Measurements from ENCODE around the gene PICALM. TPM values are rescaled to one million over a fixed set of nuclear protein-coding genes. Genes with fewer than 3 reads are reported as not detected.

Gene PICALM
- total and polyA plus RNA-seq, 2 of the 8 experiments (the other 6 are each of a cell fraction or from before 2014, with no cell fraction given): 69.4 to 71.3 TPM

- Histone ChIP-seq H3K79me2 (ENCODE audit: control insufficient read depth in 1 of 2, insufficient read depth in 2 of 2, low read length in 2 of 2) (no peaks in the 10 kb centered on the region), H4K20me1 (replicated peaks in 1 of 2; ENCODE audit: control insufficient read depth in 1 of 2, insufficient read depth in 2 of 2, low read length in 2 of 2) (no peaks in the 10 kb centered on the region), H3K4me1 (replicated peaks in 1 of 4; ENCODE audit: control insufficient read depth in 3 of 4, insufficient read depth in 4 of 4, low read length in 3 of 4) (no peaks in the 10 kb centered on the region), H3K36me3 (ENCODE audit: control insufficient read depth in 2 of 4, insufficient read depth in 4 of 4, low read length in 3 of 4) (no peaks in the 10 kb centered on the region), H2AK5ac (ENCODE audit: low read depth, low read length) (no peak overlapping the region), H3K27ac (ENCODE audit: low read depth, low read length) (no peak overlapping the region), H2AFZ (ENCODE audit: low read length) (peak overlapping the region; percentile 15; the same call in 1 of the 2 replicates), H2BK15ac (ENCODE audit: low read length) (no peak overlapping the region), H3K4ac (replicated peaks; ENCODE audit: insufficient read length, low read depth, low read length) (no peak overlapping the region), H3K23ac (ENCODE audit: insufficient read length) (no peak overlapping the region), H2BK5ac (ENCODE audit: low read depth, low read length) (no peak overlapping the region), H3K23me2 (ENCODE audit: low read depth, low read length) (no peaks in the 10 kb centered on the region), H3K56ac (replicated peaks; ENCODE audit: insufficient read length, low read depth, low read length) (no peak overlapping the region), H3K14ac (ENCODE audit: insufficient read length) (no peak overlapping the region), H3K4me3 (ENCODE audit: extremely low read depth in 1 of 4, insufficient read depth in 2 of 4, low read depth in 3 of 4, low read length in 4 of 4) (no peak overlapping the region), H3K9me3 (ENCODE audit: insufficient read depth in 2 of 2, low read depth in 1 of 2, low read length in 1 of 2) (no peaks in the 10 kb centered on the region), H4K5ac (ENCODE audit: insufficient read length, low read depth, low read length) (no peak overlapping the region), H4K8ac (ENCODE audit: extremely low read depth, insufficient read depth, low read length) (no peak overlapping the region), H4K91ac (replicated peaks; ENCODE audit: insufficient read length, low read length) (no peak overlapping the region), H3K4me2 (ENCODE audit: insufficient read depth in 1 of 2, low read depth in 2 of 2, low read length in 2 of 2) (no peak overlapping the region), H2BK20ac (ENCODE audit: low read length) (no peak overlapping the region), H3K27me3 (replicated peaks in 1 of 4; ENCODE audit: control insufficient read depth in 3 of 4, extremely low read depth in 1 of 4, insufficient read depth in 3 of 4, low read length in 3 of 4) (no peaks in the 10 kb centered on the region), H3K18ac (ENCODE audit: extremely low read depth, low read length) (no peak overlapping the region), H2BK12ac (ENCODE audit: low read depth, low read length) (no peak overlapping the region), H3K9ac (replicated peaks in 1 of 4; ENCODE audit: extremely low read depth in 1 of 4, low read depth in 3 of 4, low read length in 3 of 4) (no peak overlapping the region), H3K79me1 (ENCODE audit: low read depth, low read length) (no peaks in the 10 kb centered on the region), H2BK120ac (replicated peaks; ENCODE audit: low read depth, low read length) (no peak overlapping the region)
- POLR2A ChIA-PET (ENCODE audit: partially characterized antibody): no interaction called here
- CTCF ChIA-PET (ENCODE audit: partially characterized antibody): no interaction called here
- FAIRE-seq (no peak), DNase-seq (ENCODE audit: low read depth in 1 of 2, low spot score in 2 of 2) (no peak)
- TF ChIP-seq CHD1 (IDR thresholded peaks at IDR 0.05; ENCODE audit: low read depth, low read length) (no peak), KDM5A (IDR thresholded peaks at IDR 0.05; ENCODE audit: low read length) (no peak), SUZ12 (IDR thresholded peaks at IDR 0.05; ENCODE audit: low read length) (no peak), BRCA1 (IDR thresholded peaks at IDR 0.05; ENCODE audit: low read depth, low read length) (no peak), NANOG (IDR thresholded peaks at IDR 0.05; ENCODE audit: insufficient read depth, low read depth, low read length, poor library complexity, severe bottlenecking) (no peak)
- WGBS, 2 experiments (ENCODE audit: extremely low coverage in 1 of 2, insufficient coverage in 1 of 2, insufficient read length in 1 of 2, insufficient replicate concordance in 2 of 2, low coverage in 1 of 2, low lambda C conversion rate in 2 of 2, missing lambda C conversion rate in 1 of 2): 78% methylated on average over 1 of the region's 1 CpG; no CpG with 5 or more reads in 1 of the 2 experiments
These were observed 29.1 kb upstream of the PICALM start for GRCh38 chr11:86097980-86098379.

Measured in H1 (cell line).